ENCODE measurements around the gene EXOC2.
A peak's percentile ranks its signal among the peaks of the same experiment; 100 is the strongest.

EXOC2 gene

GRCh38 chr6:713351-713750 is 20.4 kb upstream of the EXOC2 start:
- no peak overlapping the region for H3K4me3 ChIP-seq (ENCODE audit: low read depth in 1 of 2, low read length in 2 of 2)
- H3K27me3 ChIP-seq (ENCODE audit: insufficient read depth, low read length, poor library complexity): no peaks in the 10 kb centered on the region
- no peak overlapping the region for H2AFZ ChIP-seq (ENCODE audit: low read depth, low read length)
- no peak overlapping the region for H3K27ac ChIP-seq (ENCODE audit: low read length)
- H3K4me1 ChIP-seq (ENCODE audit: insufficient read depth, low read length): peaks cover 26% of the 10 kb centered on the region
- H3K9me3 ChIP-seq (ENCODE audit: insufficient read depth, low read length, severe bottlenecking): no peaks in the 10 kb centered on the region
- H3K79me2 ChIP-seq (ENCODE audit: insufficient read depth, low read length): no peaks in the 10 kb centered on the region
- no peak for TF ChIP-seq EZH2 (IDR thresholded peaks at IDR 0.05; ENCODE audit: borderline replicate concordance, low read depth, low read length, severe bottlenecking)
- no peak for TF ChIP-seq CTCF (IDR thresholded peaks at IDR 0.05; ENCODE audit: borderline replicate concordance, extremely low read depth, low read length, poor library complexity, severe bottlenecking)
- DNase-seq (no peak), ATAC-seq (ENCODE audit: insufficient read depth, low read depth) (no peak)
- no peaks in the 10 kb centered on the region for H4K20me1 ChIP-seq (ENCODE audit: insufficient read depth, low read length)
- no peak overlapping the region for H3K9ac ChIP-seq (ENCODE audit: low read depth, low read length)
- H3K36me3 ChIP-seq (ENCODE audit: insufficient read depth, low read length): no peaks in the 10 kb centered on the region
- no peak overlapping the region for H3K4me2 ChIP-seq (ENCODE audit: insufficient read depth, low read length)

DNA sequence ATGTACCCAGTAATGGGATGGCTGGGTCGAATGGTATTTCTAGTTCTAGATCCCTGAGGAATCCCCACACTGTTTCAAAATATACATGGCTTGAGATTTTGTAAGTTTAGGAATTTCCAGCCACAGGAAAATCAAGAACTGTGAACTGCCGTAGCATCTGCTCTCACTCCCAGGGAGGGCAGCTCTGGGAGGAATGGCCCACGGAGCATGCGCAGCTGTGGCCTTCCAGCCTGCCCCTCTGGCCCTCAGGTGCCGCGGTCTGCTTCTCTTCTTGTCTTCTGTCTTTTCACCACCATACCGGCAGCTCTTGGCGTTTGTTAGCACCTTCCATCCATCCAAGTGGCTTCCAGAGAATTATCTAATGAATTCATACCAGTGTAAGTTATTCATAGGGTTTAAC is 19.9 kb upstream of the EXOC2 start:
- no peak for DNase-seq
- no peak overlapping the region for H3K27ac ChIP-seq (ENCODE audit: low read length)
- no peak overlapping the region for H3K4me3 ChIP-seq (ENCODE audit: low read depth in 1 of 2, low read length in 2 of 2)
- H2AFZ ChIP-seq (ENCODE audit: low read depth, low read length): no peak overlapping the region
- H3K36me3 ChIP-seq (ENCODE audit: insufficient read depth, low read length): no peaks in the 10 kb centered on the region
- H3K4me1 ChIP-seq (ENCODE audit: insufficient read depth, low read length): peaks cover 26% of the 10 kb centered on the region
- no peaks in the 10 kb centered on the region for H3K27me3 ChIP-seq (ENCODE audit: insufficient read depth, low read length, poor library complexity)
- no peak overlapping the region for H3K4me2 ChIP-seq (ENCODE audit: insufficient read depth, low read length)
- TF ChIP-seq CTCF (IDR thresholded peaks at IDR 0.05; ENCODE audit: borderline replicate concordance, extremely low read depth, low read length, poor library complexity, severe bottlenecking): no peak
- TF ChIP-seq EZH2 (IDR thresholded peaks at IDR 0.05; ENCODE audit: borderline replicate concordance, low read depth, low read length, severe bottlenecking): no peak
- no peaks in the 10 kb centered on the region for H3K79me2 ChIP-seq (ENCODE audit: insufficient read depth, low read length)
- H4K20me1 ChIP-seq (ENCODE audit: insufficient read depth, low read length): no peaks in the 10 kb centered on the region
- ATAC-seq (ENCODE audit: insufficient read depth, low read depth): no peak
- H3K9me3 ChIP-seq (ENCODE audit: insufficient read depth, low read length, severe bottlenecking): no peaks in the 10 kb centered on the region
- H3K9ac ChIP-seq (ENCODE audit: low read depth, low read length): no peak overlapping the region

DNA sequence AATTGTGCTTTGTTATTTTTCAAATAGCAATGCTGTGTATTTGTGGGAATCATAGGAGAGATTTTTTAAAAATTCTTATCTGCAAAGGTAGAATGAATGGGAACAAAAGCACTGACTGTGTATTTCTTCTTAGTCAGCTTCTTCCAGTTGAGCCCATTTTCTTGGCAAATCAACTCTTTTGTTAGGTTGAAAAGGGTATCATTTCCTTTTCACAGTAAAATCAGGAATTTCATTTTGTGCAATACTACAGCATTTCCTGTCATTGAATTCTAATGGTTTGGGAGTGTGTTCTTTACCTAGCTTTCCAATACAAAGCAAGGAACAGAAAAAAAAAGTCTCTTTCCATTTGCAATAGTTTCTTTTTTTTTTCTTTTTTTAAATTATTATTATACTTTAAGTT is 19.0 kb upstream of the EXOC2 start:
- Histone ChIP-seq H3K27ac (ENCODE audit: low read length) (peak overlapping the region; percentile 72), H4K20me1 (ENCODE audit: insufficient read depth, low read length) (no peaks in the 10 kb centered on the region), H3K4me1 (ENCODE audit: insufficient read depth, low read length) (peaks cover 26% of the 10 kb centered on the region), H3K9ac (ENCODE audit: low read depth, low read length) (peak overlapping the region; percentile 54), H2AFZ (ENCODE audit: low read depth, low read length) (peak overlapping the region; percentile 82), H3K36me3 (ENCODE audit: insufficient read depth, low read length) (no peaks in the 10 kb centered on the region), H3K27me3 (ENCODE audit: insufficient read depth, low read length, poor library complexity) (no peaks in the 10 kb centered on the region), H3K9me3 (ENCODE audit: insufficient read depth, low read length, severe bottlenecking) (no peaks in the 10 kb centered on the region), H3K4me3 (ENCODE audit: low read depth in 1 of 2, low read length in 2 of 2) (peak overlapping the region in 1 of 2 experiments; percentile 63; a peak in 3 of 4 replicates), H3K79me2 (ENCODE audit: insufficient read depth, low read length) (no peaks in the 10 kb centered on the region), H3K4me2 (ENCODE audit: insufficient read depth, low read length) (peak overlapping the region; percentile 80)
- no peak for DNase-seq
- no peak for TF ChIP-seq CTCF (IDR thresholded peaks at IDR 0.05; ENCODE audit: borderline replicate concordance, extremely low read depth, low read length, poor library complexity, severe bottlenecking)
- TF ChIP-seq EZH2 (IDR thresholded peaks at IDR 0.05; ENCODE audit: borderline replicate concordance, low read depth, low read length, severe bottlenecking): no peak
- ATAC-seq (ENCODE audit: insufficient read depth, low read depth): no peak
